Astrocyte (in vitro differentiated cells and primary cell): ENCODE data around the gene TSPAN33.

Source experiments
- CTCF ChIP-seq: IDR thresholded peaks from 2 replicates; pipeline ENCODE4 v1.5.1; 2011; ENCODE audit warnings: low read depth, mild to moderate bottlenecking, inconsistent platforms, low read length, moderate library complexity; ENCODE audit not compliant: insufficient read depth
- EZH2 ChIP-seq: IDR thresholded peaks from 2 replicates; pipeline ENCODE4 v1.6.1; 2012; ENCODE audit warnings: mild to moderate bottlenecking, low read length, inconsistent platforms; ENCODE audit not compliant: insufficient read depth

GRCh38 chr7:129115676-129116075 lies 28.8 kb upstream of the TSPAN33 start:
- TF ChIP-seq CTCF (no peak), EZH2 (no peak)
